Endodermal cell (in vitro differentiated cells): Measurements from ENCODE around the gene LMNA. TPM values are rescaled to one million over a fixed set of nuclear protein-coding genes. Genes with fewer than 3 reads are reported as not detected.
A peak's percentile ranks its signal among the peaks of the same experiment; 100 is the strongest.

Source experiments
- DNase-seq: peaks from one replicate; pipeline ENCODE4 v3.0.0-alpha.2; 2017
- H3K27ac ChIP-seq: 2 replicates; pipeline ENCODE4 v1.5.1; 2013; ENCODE audit warnings: mild to moderate bottlenecking, low read depth, low read length, moderate library complexity
- H3K27me3 ChIP-seq: 2 replicates; pipeline ENCODE4 v1.6.1; 2013; ENCODE audit warnings: mild to moderate bottlenecking, low read length, moderate library complexity; ENCODE audit not compliant: insufficient read depth, control insufficient read depth, poor library complexity, severe bottlenecking
- H3K36me3 ChIP-seq: 2 replicates; pipeline ENCODE4 v1.7.0; 2013; ENCODE audit warnings: mild to moderate bottlenecking, low read length, moderate library complexity; ENCODE audit not compliant: control insufficient read depth, insufficient read depth
- H3K4me1 ChIP-seq: one replicate; pipeline ENCODE4 v1.7.0; 2013; ENCODE audit warnings: low read length; ENCODE audit not compliant: control insufficient read depth, insufficient read depth
- H3K4me3 ChIP-seq: 2 replicates; pipeline ENCODE4 v1.5.1; 2013; ENCODE audit warnings: mild to moderate bottlenecking, low read length, moderate library complexity
- H3K9ac ChIP-seq: 2 replicates; pipeline ENCODE4 v1.6.1; 2013; ENCODE audit warnings: mild to moderate bottlenecking, low read length, moderate library complexity; ENCODE audit not compliant: poor library complexity, severe bottlenecking; ENCODE audit errors: extremely low read depth
- H3K9me3 ChIP-seq: 2 replicates; pipeline ENCODE4 v1.6.1; 2013; ENCODE audit warnings: mild to moderate bottlenecking, low read length, moderate library complexity; ENCODE audit not compliant: control insufficient read depth
- H3K27ac Mint-ChIP-seq: 2 replicates; pipeline ENCODE4 v1.8.0; 2020; ENCODE audit warnings: mixed read lengths
- H3K27me3 Mint-ChIP-seq: 2 replicates; pipeline ENCODE4 v1.8.0; 2021; ENCODE audit warnings: mild to moderate bottlenecking, mixed read lengths; ENCODE audit not compliant: insufficient read depth
- H3K36me3 Mint-ChIP-seq: 2 replicates; pipeline ENCODE4 v1.8.0; 2020; ENCODE audit warnings: low read depth, mixed read lengths
- H3K4me1 Mint-ChIP-seq: 2 replicates; pipeline ENCODE4 v1.8.0; 2020; ENCODE audit warnings: mixed read lengths
- H3K4me3 Mint-ChIP-seq: 2 replicates; pipeline ENCODE4 v1.8.0; 2020; ENCODE audit warnings: mild to moderate bottlenecking, moderate library complexity, mixed read lengths
- H3K9me3 Mint-ChIP-seq: 2 replicates; pipeline ENCODE4 v1.8.0; 2020; ENCODE audit warnings: mild to moderate bottlenecking, mixed read lengths
- CTCF ChIP-seq: fragments of 200-600 bp; sonication (generic); conservative IDR thresholded peaks from 2 replicates; pipeline ENCODE4 v1.5.0; 2021; ENCODE audit warnings: antibody characterized with exemption, mild to moderate bottlenecking
- WGBS, 2 experiments: methylation state at CpG; one replicate each; pipeline versions ENCODE4 v1.1.5 to v1.1.7; 2013; ENCODE audit warnings: missing lambda C conversion rate in 2 of 2, mixed read lengths in 1 of 2; ENCODE audit not compliant: insufficient coverage in 1 of 2, insufficient read length in 1 of 2; 5-methylcytosine and 5-hydroxymethylcytosine counted together
- total RNA-seq, 2 donors: library from RNA; stranded (reverse); fragmentation: NEBNext Ultra II Directional in 1 of 2; extraction: Animal tissue kit (Norgen Biotek cat#: 25700) in 1 of 2; gene quantifications; 2 replicates in 1 of 2; 3 replicates in 1 of 2; pipeline ENCODE4 v1.2.1, GENCODE V29; 2021

LMNA gene
- total RNA-seq, 2 donors from 2014 or later = 41.2 to 42.0 TPM

GRCh38 chr1:156104065-156104810 lies 10.3 kb upstream of the LMNA start:
- DNase-seq = peak; percentile 73
- no peak overlapping the region for H3K9ac ChIP-seq
- H3K27me3 ChIP-seq = no peaks in the 10 kb centered on the region
- no peaks in the 10 kb centered on the region for H3K9me3 ChIP-seq
- 72 to 85% methylated on average over 4 to 15 of the region's 15 CpGs for WGBS, 2 experiments
- peaks cover 29% of the 10 kb centered on the region for H3K36me3 ChIP-seq
- H3K36me3 Mint-ChIP-seq = peaks cover 5% of the 10 kb centered on the region
- peak overlapping the region; percentile 93 for H3K27ac ChIP-seq
- peaks cover 21% of the 10 kb centered on the region for H3K4me1 ChIP-seq
- peaks cover 51% of the 10 kb centered on the region for H3K4me1 Mint-ChIP-seq
- H3K4me3 ChIP-seq = no peak overlapping the region
- H3K4me3 Mint-ChIP-seq = no peak overlapping the region
- no peaks in the 10 kb centered on the region for H3K9me3 Mint-ChIP-seq
- H3K27me3 Mint-ChIP-seq = no peaks in the 10 kb centered on the region
- TF ChIP-seq CTCF = no peak
- H3K27ac Mint-ChIP-seq = peak overlapping the region; percentile 91

GRCh38 chr1:156104861-156105832 lies 9.4 kb upstream of the LMNA start:
- peak; percentile 45 for TF ChIP-seq CTCF
- no peaks in the 10 kb centered on the region for H3K27me3 Mint-ChIP-seq
- Histone ChIP-seq H3K4me3 (peak overlapping the region; percentile 63), H3K36me3 (peaks cover 24% of the 10 kb centered on the region), H3K9ac (peak overlapping the region; percentile 91), H3K27me3 (no peaks in the 10 kb centered on the region), H3K27ac (peak overlapping the region; percentile 93), H3K9me3 (no peaks in the 10 kb centered on the region), H3K4me1 (peaks cover 21% of the 10 kb centered on the region)
- H3K4me3 Mint-ChIP-seq = peak overlapping the region; percentile 52
- WGBS, 2 experiments = 69% methylated on average over 8 to 11 of the region's 11 CpGs
- H3K27ac Mint-ChIP-seq = peak overlapping the region; percentile 91
- DNase-seq = peak; percentile 86
- H3K9me3 Mint-ChIP-seq = no peaks in the 10 kb centered on the region
- peaks cover 6% of the 10 kb centered on the region for H3K36me3 Mint-ChIP-seq
- peaks cover 51% of the 10 kb centered on the region for H3K4me1 Mint-ChIP-seq

GRCh38 chr1:156106624-156107488 lies 7.7 kb upstream of the LMNA start:
- Histone ChIP-seq H3K9me3 (no peaks in the 10 kb centered on the region), H3K36me3 (peaks cover 21% of the 10 kb centered on the region), H3K27me3 (no peaks in the 10 kb centered on the region), H3K9ac (peak overlapping the region; percentile 91), H3K4me1 (peaks cover 21% of the 10 kb centered on the region), H3K27ac (peak overlapping the region; percentile 93), H3K4me3 (peak overlapping the region; percentile 71)
- peaks cover 8% of the 10 kb centered on the region for H3K36me3 Mint-ChIP-seq
- no peaks in the 10 kb centered on the region for H3K9me3 Mint-ChIP-seq
- 25 to 46% methylated on average over 7 to 10 of the region's 14 CpGs for WGBS, 2 experiments
- peak overlapping the region; percentile 52 for H3K4me3 Mint-ChIP-seq
- peaks cover 40% of the 10 kb centered on the region for H3K4me1 Mint-ChIP-seq
- TF ChIP-seq CTCF = no peak
- peaks cover 5% of the 10 kb centered on the region for H3K27me3 Mint-ChIP-seq
- DNase-seq = peak; percentile 95
- H3K27ac Mint-ChIP-seq = peak overlapping the region; percentile 91
